MCF 10A (cell line): ENCODE data around the gene APOBEC3G. TPM values are rescaled to one million over a fixed set of nuclear protein-coding genes. Genes with fewer than 3 reads are reported as not detected.
"Not testable (repeated sequence)": the region's sequence is repeated elsewhere in the genome, so short reads cannot be mapped to it uniquely, and the experiment has no call there.

Experiments used
- BruUV-seq: library from RNA; stranded (reverse); fragments of 400-500 nt; replicated peaks from 2 replicates; lab custom pipeline; 2021; lab: Mats Ljungman, UMichigan
- CTCF ChIA-PET: fragments of 300-600 bp; sonication (Branson Sonifier 250); formaldehyde crosslinking; extraction: SDS; loops from one replicate; lab custom pipeline; 2021; ENCODE audit warnings: antibody characterized with exemption, inconsistent platforms; lab: Yijun Ruan, JAX
- POLR2A ChIA-PET: fragments of 300-600, 350-650 bp; sonication (Branson Sonifier 250); formaldehyde crosslinking; extraction: SDS; loops from one replicate; lab custom pipeline; 2020; ENCODE audit warnings: antibody characterized with exemption, inconsistent platforms; lab: Yijun Ruan, JAX
- DNase-seq: peaks from one replicate; pipeline ENCODE4 v3.0.0-alpha.2; 2018; ENCODE audit not compliant: unreplicated experiment
- H3K27ac Mint-ChIP-seq: one replicate; pipeline ENCODE4 v1.8.0; 2022; ENCODE audit warnings: mild to moderate bottlenecking, low read depth, mixed read lengths; ENCODE audit not compliant: unreplicated experiment
- H3K27me3 Mint-ChIP-seq: one replicate; pipeline ENCODE4 v1.8.0; 2022; ENCODE audit warnings: mixed read lengths; ENCODE audit not compliant: insufficient read depth, unreplicated experiment
- H3K36me3 Mint-ChIP-seq: one replicate; pipeline ENCODE4 v1.8.0; 2022; ENCODE audit warnings: mild to moderate bottlenecking, moderate library complexity, mixed read lengths; ENCODE audit not compliant: insufficient read depth, unreplicated experiment
- H3K4me1 Mint-ChIP-seq: one replicate; pipeline ENCODE4 v1.8.0; 2022; ENCODE audit warnings: mixed read lengths; ENCODE audit not compliant: insufficient read depth, unreplicated experiment
- H3K4me3 Mint-ChIP-seq: one replicate; pipeline ENCODE4 v1.8.0; 2022; ENCODE audit warnings: mild to moderate bottlenecking, moderate library complexity, mixed read lengths; ENCODE audit not compliant: unreplicated experiment
- H3K9me3 Mint-ChIP-seq: one replicate; pipeline ENCODE4 v1.8.0; 2022; ENCODE audit warnings: mixed read lengths; ENCODE audit not compliant: unreplicated experiment
- intact Hi-C: fragments of 100-400 bp; cut with micrococcal nuclease; formaldehyde crosslinking; loops from 2 replicates; pipeline ENCODE4 v1.14.1; 2022
- total RNA-seq: library from RNA; stranded (reverse); gene quantifications from 2 replicates; pipeline ENCODE4 v1.2.3, GENCODE V29; 2022
- TF ChIP-seq, protein P1 (sequence below): fragments of 200-600 bp; IDR thresholded peaks from one replicate; pipeline ENCODE4 v1.8.0; 2022; ENCODE audit warnings: antibody characterized with exemption, mild to moderate bottlenecking; ENCODE audit not compliant: unreplicated experiment

The APOBEC3G gene
- total RNA-seq, 1 experiment from 2014 or later: 0.49 TPM

GRCh38 chr22:39073981-39074380 lies 3.1 kb upstream of the APOBEC3G start:
- Mint-ChIP-seq H3K9me3 (no peaks in the 10 kb centered on the region), H3K27ac (no peak overlapping the region), H3K27me3 (no peaks in the 10 kb centered on the region), H3K4me1 (no peaks in the 10 kb centered on the region), H3K36me3 (no peaks in the 10 kb centered on the region), H3K4me3 (no peak overlapping the region)
- DNase-seq: no peak
- no TSS peak for BruUV-seq
- POLR2A ChIA-PET: interaction anchor here (0.7 kb wide), 1 partner anchor 24 kb away, joined by 3 read pairs; no protein-coding TSS in a partner anchor
- CTCF ChIA-PET: interaction anchor here (1.2 kb wide), 1 partner anchor 204 kb away, joined by 5 read pairs; no protein-coding TSS in a partner anchor
- TF ChIP-seq, protein P1, sequence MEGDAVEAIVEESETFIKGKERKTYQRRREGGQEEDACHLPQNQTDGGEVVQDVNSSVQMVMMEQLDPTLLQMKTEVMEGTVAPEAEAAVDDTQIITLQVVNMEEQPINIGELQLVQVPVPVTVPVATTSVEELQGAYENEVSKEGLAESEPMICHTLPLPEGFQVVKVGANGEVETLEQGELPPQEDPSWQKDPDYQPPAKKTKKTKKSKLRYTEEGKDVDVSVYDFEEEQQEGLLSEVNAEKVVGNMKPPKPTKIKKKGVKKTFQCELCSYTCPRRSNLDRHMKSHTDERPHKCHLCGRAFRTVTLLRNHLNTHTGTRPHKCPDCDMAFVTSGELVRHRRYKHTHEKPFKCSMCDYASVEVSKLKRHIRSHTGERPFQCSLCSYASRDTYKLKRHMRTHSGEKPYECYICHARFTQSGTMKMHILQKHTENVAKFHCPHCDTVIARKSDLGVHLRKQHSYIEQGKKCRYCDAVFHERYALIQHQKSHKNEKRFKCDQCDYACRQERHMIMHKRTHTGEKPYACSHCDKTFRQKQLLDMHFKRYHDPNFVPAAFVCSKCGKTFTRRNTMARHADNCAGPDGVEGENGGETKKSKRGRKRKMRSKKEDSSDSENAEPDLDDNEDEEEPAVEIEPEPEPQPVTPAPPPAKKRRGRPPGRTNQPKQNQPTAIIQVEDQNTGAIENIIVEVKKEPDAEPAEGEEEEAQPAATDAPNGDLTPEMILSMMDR: no peak
- intact Hi-C loops: no loop called here

GRCh38 chr22:39076155-39077025 lies 685 bp upstream of the APOBEC3G start:
- intact Hi-C loops, H3K4me1 Mint-ChIP-seq, BruUV-seq, H3K27me3 Mint-ChIP-seq, CTCF ChIA-PET, H3K9me3 Mint-ChIP-seq, POLR2A ChIA-PET, H3K4me3 Mint-ChIP-seq, DNase-seq, H3K36me3 Mint-ChIP-seq, H3K27ac Mint-ChIP-seq: not testable (repeated sequence)

DNA sequence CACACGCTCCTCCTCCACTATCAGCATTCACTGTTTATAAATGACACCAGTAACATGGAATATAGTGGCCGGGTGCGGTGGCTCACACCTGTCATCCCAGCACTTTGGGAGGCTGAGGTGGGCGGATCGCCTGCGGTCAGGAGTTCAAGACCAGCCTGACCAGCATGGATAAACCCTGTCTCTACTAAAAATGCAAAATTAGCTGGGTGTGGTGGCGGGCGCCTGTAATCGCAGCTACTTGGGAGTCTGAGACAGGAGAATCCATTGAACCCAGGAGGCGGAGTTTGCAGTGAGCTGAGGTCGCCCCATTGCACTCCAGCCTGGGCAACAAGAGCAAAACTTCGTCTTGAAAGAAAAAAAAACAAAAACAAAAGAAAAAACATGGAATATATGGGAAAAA lies 837 bp downstream of the APOBEC3G start:
- H3K4me3 Mint-ChIP-seq, DNase-seq, H3K27ac Mint-ChIP-seq, intact Hi-C loops, H3K36me3 Mint-ChIP-seq, H3K27me3 Mint-ChIP-seq, POLR2A ChIA-PET, H3K4me1 Mint-ChIP-seq, BruUV-seq, H3K9me3 Mint-ChIP-seq: not testable (repeated sequence)
- CTCF ChIA-PET: interaction anchor here (0.6 kb wide), 1 partner anchor 65 kb away, joined by 3 read pairs; no protein-coding TSS in a partner anchor

GRCh38 chr22:39078329-39078728 lies 1.3 kb downstream of the APOBEC3G start:
- Mint-ChIP-seq H3K9me3 (no peaks in the 10 kb centered on the region), H3K36me3 (no peaks in the 10 kb centered on the region), H3K27me3 (no peaks in the 10 kb centered on the region), H3K4me1 (no peaks in the 10 kb centered on the region), H3K27ac (no peak overlapping the region), H3K4me3 (no peak overlapping the region)
- intact Hi-C loops: no loop called here
- CTCF ChIA-PET: interaction anchor here (0.6 kb wide), 1 partner anchor 65 kb away, joined by 3 read pairs; no protein-coding TSS in a partner anchor
- POLR2A ChIA-PET: no interaction called here
- BruUV-seq: no TSS peak
- DNase-seq: no peak
- TF ChIP-seq, protein P1: no peak

DNA sequence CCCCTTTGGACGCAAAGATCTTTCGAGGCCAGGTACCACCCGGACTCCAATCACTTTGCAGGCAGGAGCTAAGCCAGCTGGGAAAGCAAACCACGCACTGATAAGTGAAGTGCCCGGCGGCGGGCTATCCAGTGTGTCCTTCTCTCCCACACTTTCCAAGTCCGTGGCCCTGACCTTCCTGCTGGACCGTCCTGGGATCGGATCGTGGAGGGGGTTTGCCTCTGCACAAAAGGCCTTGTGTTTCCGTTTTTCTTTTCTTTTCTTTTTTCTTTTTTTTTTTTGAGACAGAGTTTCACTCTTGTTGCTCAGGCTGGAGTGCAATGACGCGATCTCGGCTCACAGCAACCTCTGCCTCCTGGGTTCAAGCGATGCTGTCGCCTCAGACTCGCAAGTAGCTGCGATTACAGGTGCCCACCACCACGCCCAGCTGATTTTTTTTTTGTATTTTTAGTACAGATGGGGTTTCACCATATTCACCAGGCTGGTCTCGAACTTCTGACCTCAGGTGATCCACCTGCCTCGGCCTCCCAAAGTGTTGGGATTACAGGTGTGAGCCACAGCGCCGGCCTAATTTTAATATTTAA lies 2.1 kb downstream of the APOBEC3G start:
- H3K36me3 Mint-ChIP-seq, H3K27ac Mint-ChIP-seq, H3K9me3 Mint-ChIP-seq, intact Hi-C loops, CTCF ChIA-PET, DNase-seq, H3K27me3 Mint-ChIP-seq, BruUV-seq, H3K4me1 Mint-ChIP-seq, POLR2A ChIA-PET, H3K4me3 Mint-ChIP-seq: not testable (repeated sequence)
